D721Med (cell line): ENCODE results near the gene VPS41.

Experiments used
- DNase-seq: peaks from one replicate; pipeline ENCODE4 v3.0.0; 2011; ENCODE audit warnings: low spot score; ENCODE audit not compliant: insufficient read length
- FAIRE-seq: peaks from 2 replicates; lab custom pipeline; 2011; peaks lifted over from hg19 to GRCh38; lab: Jason Lieb, UNC
- TF ChIP-seq, protein P1 (sequence below): IDR thresholded peaks from 2 replicates; pipeline ENCODE4 v1.5.1; 2012; ENCODE audit warnings: mild to moderate bottlenecking, control low read depth; ENCODE audit not compliant: insufficient read depth; ENCODE audit errors: missing control alignments

The VPS41 gene

DNA sequence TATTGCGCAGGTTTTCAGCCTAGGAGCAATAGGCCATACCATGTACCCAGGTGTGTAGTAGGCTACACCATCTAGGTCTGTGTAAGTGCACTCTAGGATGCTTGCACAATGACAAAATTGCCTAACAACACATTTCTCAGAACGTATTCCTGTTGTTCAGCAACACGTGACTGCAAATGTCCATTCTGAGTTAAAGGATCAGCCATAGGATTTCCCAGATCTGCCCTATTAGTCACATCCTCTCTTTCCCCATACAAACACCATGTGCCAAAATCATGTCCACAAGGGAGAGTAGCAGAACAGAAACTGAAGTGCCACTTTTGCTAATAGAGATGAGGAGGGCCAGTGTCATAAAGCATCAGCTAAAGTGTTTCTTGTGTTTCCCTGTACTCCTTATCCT lies 235.2 kb downstream of the VPS41 start:
- no peak for FAIRE-seq

More for the DNA sequence above, 235.2 kb downstream of the VPS41 start:
- DNase-seq = no peak
- TF ChIP-seq, protein P1, sequence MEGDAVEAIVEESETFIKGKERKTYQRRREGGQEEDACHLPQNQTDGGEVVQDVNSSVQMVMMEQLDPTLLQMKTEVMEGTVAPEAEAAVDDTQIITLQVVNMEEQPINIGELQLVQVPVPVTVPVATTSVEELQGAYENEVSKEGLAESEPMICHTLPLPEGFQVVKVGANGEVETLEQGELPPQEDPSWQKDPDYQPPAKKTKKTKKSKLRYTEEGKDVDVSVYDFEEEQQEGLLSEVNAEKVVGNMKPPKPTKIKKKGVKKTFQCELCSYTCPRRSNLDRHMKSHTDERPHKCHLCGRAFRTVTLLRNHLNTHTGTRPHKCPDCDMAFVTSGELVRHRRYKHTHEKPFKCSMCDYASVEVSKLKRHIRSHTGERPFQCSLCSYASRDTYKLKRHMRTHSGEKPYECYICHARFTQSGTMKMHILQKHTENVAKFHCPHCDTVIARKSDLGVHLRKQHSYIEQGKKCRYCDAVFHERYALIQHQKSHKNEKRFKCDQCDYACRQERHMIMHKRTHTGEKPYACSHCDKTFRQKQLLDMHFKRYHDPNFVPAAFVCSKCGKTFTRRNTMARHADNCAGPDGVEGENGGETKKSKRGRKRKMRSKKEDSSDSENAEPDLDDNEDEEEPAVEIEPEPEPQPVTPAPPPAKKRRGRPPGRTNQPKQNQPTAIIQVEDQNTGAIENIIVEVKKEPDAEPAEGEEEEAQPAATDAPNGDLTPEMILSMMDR = no peak
